ENCODE results near the gene NAB1.

NAB1 gene

DNA sequence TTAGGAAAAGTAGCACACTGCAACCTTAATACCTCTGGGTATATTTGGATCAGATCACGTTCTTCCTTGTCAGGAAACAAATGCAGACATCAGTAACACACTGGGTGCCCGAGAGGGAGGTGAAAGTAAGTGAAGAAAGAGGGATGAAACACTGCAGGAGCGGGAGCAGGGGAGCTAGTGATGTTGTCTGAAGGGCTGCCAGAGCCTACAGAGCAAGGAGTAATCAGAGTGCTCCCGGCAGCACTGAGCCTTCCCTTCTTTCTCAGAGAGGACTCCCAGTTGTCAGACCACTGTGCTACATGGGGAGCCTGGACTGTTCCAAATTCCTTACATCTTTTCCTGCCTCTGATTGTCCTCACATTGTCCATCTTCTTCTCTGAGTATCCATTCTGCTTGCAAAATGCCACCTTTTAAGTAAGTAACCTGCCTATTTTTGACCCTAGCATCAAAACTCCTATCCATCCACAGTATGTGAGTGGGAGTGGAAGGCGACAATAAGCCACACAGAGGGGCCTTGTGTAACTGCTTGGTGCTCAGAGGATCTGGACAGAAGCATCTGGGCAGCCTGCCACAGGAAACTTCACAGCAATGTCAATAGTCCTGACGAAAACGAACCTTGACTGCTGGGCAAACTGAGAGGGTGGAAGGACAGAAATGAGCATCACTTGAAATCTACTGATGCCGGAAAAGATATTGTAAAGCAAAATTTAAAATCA lies 10.8 kb upstream of the NAB1 start:
- DNase-seq (ENCODE audit: low read depth) = no peak

DNA sequence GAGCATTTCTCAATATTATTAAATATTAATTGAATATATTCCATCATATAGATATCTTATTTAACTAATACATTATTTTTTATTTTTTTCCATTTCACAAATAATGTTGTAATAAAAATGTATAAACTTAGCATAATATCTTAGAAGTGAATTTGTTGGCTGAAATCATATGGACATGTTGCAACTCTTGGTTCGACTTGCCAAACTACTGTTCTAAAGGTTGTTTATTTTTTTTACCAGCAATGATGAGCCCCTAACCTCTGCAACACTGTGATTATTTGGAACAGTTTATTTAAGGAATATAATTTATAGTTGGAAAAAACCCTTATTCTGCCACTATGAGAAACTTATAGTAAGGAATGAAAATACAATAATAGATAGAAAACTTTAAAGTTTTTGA lies 8.8 kb upstream of the NAB1 start:
- no peak for DNase-seq (ENCODE audit: low read depth)

DNA sequence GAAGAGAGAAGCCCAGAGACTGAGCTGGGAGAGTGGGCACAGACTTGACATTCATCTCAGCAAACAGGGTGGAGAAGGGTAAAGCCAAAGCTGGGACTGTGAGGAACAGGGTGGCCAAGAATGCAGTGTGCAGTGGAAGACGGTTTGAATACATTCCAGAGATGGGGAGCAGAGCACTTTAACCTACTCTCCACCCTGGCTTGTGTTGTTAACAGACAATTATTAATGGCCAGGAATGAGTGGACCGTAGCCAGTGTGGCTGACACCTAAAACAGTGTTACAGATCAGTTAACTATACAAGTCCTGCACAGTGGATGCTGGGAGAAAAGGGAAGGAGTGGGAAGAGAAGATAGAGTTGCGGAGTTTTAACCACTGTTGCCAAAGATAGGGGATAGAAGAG lies 7.4 kb upstream of the NAB1 start:
- DNase-seq (ENCODE audit: low read depth) = no peak

DNA sequence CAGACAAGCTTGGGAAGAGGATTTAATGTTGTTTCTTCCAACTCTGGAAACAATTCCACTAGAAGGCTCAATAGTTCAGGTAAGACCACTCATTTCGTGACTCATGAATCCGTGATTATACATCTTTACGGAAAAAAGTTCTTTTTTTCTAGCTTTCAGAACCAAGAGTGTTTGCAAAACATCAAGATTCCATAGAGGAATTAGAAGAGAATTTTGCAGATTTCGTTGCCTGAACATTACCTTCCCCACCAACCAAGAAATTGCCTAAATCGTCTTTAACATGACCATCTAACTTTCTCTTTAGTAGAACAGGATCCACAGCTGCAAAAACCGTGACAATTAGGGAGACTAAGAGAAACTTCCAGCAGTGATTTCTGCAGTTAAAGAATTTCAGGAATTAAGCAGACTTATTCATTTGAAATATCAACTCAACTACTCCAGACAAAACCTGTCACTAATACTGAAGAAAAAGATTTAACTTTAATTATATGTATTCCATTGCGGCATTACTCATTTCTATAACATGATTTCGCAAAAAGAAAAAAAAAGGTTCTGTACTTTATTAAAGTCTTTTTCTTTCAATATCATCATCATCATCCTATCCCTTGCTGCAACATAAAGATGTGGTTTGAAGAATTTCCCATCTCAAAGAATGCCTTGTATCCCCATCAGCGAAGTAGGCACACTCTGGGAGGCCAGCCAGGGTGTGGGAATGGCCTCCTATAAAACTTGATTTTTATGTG lies 1.9 kb upstream of the NAB1 start:
- DNase-seq (ENCODE audit: low read depth) = no peak

DNA sequence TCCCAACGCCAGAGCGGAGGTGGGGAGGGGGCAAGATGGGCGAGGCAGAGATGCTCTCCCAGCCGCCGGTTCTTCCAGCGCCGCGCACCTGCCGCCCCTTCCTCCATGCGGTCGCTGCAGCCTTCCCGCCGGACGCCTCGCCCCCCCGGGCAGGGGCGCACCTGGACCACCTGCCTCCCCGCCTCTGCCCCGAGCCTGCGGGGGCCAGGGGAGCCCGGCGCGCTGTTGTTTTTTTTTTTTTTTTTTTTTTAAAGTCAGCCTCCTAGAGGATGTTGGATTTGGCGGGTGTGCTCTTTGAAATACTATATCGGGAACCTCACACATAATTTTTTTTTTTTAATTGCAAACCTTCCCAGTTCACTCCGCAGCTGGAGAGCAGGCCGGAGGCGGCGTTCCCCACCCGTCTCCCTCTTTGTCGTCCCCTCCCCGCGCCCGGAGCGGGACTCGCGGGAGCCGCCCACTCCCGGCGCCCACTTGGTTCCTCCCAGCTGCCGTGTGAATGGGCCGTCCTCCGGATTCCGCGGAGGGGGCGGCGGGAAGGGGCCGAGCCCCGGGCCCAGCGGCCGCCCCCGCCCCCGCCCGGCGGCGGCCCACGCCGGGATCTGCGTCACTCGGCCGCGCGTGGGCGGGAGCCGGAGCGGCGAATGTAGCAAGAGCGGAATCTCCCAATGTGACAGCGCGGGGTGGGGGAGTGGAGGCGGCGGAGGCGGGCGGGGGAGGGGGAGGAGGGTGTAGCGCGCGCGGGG lies 421 bp upstream of the NAB1 start:
- peak; percentile 60 for DNase-seq (ENCODE audit: low read depth)

DNA sequence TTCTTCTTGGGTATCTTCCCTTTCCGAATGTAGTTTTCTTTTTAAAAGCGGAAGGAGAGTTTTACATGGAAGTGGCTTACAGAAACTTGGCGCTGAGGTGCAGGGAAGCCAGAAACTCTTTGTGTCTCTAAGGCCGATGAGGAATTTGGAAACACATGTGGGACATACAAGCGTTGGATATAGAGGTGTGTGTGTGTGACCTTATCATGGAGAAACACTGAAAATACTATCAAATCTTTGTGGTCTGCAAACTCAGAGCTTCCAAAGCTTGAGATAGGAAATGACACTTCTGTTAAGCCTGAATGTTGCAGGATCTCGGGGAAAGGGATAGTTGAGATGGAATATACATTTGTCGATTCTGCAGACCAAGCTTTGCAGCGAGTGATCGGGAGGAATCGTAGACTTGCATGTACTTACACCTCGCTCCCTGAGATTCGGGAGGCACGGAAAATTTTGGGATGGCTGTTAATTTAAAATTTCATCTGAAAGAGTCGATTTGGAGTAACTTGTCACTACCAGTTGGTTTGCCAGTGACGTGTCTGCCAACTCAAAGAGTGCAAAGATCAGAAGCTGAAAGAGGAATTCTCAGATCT lies 1.0 kb downstream of the NAB1 start:
- DNase-seq (ENCODE audit: low read depth) = no peak

DNA sequence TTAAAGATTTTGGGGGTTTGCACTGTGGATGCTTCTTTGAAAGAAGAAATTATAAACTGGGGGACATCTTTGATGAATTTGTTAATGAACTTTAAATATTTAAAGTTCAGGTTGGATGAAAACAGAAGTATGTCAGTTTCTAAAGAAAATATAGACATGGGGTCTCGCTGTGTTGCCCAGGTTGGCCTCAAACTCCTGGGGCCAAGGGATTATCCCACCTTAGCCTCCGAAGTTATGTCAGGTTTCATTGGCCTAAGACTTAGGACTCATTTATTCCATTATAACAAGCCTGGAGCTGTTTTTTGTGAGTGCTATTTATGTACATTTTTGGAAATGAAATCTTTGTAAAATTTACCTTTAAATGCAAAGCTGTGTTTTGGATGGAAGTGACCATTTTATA lies 2.5 kb downstream of the NAB1 start:
- no peak for DNase-seq (ENCODE audit: low read depth)

DNA sequence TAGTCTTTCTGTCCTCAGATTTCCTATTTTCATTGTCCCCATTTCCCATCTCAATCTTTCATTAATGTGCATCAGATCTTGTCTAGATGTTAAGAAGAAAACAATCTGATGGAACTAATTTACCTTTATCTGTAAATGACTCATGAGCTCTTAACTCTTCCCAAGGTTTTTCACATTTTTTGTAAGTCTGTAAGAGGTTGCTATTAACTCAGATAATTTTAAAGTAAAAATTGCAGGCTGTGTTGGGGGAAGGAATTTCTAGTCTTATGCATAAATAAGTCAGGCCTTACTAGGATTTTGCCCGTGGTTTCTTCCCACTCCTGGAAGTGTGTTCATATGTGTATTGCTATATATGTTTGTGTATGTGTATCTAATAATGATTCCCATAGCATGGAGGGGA lies 4.3 kb downstream of the NAB1 start:
- no peak for DNase-seq (ENCODE audit: low read depth)

DNA sequence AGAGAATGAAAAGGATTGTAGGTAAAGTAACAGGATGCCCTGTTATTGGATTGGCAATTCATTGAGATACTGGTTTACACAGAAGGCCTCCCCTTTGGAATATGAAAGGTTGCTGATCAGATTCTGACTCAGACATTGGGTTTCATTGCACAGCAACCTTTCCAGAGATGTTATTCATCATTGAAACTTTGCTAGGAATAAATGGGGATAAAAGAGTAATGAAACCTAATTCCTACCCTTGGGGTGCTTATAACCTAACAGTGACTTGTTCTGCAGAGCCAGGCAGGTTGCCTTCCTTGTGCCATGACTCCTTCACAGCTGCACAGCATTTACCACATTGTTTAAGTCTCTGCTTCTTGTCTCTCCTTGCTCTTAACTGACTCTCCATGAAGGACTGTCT lies 5.0 kb downstream of the NAB1 start:
- no peak for DNase-seq (ENCODE audit: low read depth)

DNA sequence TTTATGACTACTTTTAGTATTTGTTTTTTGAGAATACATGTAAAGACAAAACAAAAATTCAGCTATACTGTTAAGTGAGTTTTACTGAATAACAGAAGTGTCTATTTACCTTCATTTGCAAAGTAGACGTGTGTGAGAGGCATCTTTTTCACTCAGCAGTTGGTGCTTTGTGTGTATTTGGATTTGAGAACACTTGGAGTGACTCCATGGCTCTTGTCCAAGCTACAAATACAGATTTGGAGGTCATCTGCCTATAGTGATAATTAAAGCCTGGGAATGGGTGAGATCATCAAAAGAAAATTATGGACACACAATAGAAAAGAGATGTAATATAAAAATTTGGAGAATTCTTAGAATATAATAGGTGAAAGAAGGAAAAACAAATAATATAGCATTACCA lies 6.2 kb downstream of the NAB1 start:
- no peak for DNase-seq (ENCODE audit: low read depth)

DNA sequence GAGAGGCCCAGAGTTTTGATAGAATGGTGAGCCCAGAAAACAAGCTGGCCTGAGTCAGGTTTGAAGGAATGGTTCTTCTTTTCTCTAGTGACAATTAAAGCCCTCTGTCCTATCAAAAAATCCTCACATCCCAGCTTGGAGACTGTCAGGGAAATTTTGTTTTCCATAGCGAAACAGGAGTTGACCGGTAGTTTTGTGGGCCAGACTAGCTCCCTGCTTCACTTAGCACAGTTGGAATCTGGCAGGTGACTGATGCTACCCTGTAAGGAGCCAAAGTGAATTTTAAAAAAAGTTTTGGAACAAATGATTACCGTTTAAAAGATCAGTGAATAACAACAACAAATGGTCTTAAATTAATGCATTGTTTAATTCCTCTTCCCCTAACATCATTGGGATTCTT lies 6.7 kb downstream of the NAB1 start:
- DNase-seq (ENCODE audit: low read depth) = no peak

DNA sequence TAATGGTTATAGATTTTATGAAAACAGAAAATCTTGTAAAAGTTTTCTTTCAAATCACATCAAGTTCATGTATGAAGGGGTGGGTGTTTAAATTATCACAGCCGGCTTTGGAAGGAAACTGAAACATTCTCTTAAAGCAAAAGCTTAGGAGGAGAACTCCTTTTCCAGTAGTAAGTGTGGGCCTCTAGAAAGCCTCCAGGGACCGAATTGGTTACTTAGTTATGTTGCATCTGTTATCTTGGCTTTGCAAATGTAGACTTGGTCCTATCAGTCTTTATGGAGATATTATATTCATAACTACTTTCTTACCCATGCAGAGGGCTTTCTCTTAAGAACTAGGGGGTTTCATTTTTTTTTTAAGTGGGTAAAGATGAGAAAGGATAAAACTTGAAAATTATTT lies 7.4 kb downstream of the NAB1 start:
- no peak for DNase-seq (ENCODE audit: low read depth)

DNA sequence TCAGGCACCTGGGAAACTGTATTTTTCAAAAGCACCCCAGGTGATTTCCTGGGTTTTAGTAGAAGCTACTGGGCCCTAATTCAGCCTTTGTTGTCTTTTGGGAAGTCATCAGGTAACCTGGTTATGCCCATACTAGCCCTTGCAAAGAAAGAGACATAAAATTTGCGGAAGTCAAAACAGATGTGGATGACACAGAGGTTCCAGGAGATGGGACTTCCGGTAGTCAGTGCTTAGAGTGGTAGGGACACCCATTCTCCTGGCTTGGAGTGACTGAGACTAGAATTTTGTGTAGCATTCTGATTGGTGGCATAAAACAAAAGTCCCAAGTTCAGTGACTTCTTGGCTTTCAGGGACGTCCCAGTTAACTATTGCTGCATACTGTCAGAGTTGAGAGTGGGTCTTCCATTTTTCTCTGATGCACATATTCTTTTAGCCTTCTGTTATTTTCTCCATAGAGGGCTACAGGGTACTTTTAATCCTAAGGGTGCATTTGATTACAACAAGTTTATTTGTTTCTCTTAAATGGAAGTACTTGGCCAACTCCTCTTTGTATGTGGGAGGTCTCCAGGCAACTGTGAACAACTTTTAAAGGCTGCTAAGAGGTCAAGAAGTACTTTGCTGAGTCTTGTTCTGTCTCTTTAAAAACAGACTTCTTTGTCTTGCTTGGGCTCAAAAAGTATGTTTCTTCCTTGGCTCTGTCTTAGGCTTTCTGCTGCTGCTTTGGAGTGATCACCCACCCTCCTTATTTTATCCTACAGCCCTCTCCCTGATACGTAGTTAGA lies 8.8 kb downstream of the NAB1 start:
- no peak for DNase-seq (ENCODE audit: low read depth)

DNA sequence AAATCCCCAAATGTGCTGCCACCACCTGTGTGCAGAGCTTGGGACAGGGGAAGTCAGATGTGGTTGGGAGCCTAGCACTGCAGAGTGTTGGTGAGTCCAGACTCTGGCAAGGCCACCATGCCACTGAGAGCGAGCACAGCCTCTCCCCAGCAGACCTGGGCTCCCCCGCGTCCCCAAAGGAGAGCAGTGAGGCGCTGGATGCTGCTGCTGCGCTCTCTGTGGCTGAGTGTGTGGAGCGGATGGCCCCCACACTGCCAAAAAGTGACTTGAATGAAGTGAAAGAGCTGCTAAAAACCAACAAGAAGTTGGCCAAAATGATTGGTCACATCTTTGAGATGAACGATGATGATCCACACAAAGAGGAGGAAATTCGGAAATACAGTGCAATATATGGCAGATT lies 10.7 kb downstream of the NAB1 start:
- DNase-seq (ENCODE audit: low read depth) = no peak

DNA sequence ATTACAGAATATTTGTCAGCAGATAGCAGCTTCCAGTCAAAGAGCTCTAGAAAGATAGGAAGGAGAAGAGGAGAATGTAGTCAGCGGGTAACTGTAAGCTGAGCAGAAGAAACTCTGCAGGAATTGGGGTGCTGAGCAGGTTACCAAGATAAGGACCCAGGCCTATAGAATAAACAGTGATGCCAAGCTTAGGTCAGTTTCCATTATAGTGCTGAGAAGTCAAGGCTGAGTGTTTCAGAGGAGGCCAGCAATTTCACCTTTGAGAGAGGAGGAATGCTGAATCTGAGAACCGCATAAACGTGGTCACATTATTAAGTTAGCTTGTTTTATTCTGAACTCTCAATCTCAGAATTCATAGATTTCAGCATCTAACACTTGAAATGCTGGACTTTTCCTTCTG lies 13.9 kb downstream of the NAB1 start:
- DNase-seq (ENCODE audit: low read depth) = no peak

DNA sequence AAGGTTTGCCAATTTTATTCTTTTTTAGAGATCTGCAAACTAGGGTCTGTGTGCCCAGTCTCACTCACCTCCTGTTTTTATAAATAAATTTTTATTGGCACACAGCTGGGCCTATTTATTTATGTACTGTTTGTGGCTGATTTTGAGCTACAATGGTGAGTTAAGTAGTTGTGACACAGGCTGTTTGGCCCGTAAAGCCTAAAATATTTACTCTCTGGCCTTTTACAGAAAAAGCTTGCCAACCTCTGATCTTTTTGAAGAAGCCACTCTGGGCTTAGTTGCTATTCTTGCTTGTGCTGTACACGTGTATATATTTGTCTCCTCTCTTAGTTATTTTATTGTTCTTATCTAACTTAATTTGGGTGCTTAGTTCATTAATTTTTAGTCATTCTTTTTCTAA lies 14.5 kb downstream of the NAB1 start:
- no peak for DNase-seq (ENCODE audit: low read depth)

DNA sequence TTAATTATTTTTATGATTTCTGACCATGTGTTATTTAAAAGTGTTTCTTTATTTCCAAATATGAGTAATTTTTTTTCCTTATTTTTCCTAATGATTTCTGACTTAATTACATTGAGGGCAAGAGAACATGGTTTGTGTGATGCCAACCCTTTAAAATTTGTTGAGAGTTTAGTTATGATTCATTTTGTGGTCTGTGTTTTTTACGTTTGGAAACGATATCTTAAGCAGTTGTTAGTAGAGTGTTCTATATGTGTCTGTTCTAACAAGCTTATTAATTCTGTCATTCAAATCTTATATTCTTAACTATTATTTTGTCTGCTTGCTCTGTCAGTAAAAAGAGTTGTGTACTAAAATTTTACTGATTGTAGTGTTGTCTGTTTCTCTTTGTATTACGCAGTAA lies 15.0 kb downstream of the NAB1 start:
- DNase-seq (ENCODE audit: low read depth) = no peak

DNA sequence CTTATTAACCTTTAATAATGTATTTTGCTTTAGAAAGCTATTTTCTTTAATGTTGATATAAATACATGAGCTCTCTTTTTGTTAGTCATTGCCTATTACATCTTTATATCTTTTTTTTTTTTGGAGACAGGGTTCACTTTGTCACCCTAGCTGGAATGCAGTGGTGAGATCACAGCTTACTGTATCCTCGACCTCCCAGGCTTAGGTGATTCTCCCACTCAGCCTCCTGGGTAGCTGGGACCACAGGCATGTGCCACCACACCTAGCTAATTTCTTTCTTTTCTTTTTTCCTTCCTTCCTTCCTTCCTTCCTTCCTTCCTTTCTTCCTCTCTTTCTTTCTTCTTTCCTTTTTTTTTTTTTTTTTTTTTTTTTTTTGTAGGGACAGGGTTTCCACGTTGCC lies 15.4 kb downstream of the NAB1 start:
- DNase-seq (ENCODE audit: low read depth) = no peak

DNA sequence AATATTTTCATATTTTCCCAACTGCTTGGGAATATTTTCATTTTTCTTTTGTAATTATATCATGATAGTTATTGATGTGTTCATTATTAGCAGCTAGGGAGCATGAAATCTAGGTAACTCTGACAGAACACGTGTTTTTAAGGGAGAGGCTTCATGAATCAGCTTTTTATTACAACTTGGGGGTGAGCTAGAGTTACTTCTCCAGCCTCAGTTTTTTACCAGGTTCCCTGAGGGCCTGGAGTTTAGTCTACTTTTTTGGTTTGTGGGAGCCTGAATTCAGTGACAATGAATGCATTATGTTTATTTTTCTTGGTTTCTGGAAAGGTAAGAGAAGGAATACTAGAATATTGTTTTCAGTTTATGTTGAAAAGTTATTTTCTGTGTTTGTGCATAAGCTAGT lies 18.0 kb downstream of the NAB1 start:
- no peak for DNase-seq (ENCODE audit: low read depth)

DNA sequence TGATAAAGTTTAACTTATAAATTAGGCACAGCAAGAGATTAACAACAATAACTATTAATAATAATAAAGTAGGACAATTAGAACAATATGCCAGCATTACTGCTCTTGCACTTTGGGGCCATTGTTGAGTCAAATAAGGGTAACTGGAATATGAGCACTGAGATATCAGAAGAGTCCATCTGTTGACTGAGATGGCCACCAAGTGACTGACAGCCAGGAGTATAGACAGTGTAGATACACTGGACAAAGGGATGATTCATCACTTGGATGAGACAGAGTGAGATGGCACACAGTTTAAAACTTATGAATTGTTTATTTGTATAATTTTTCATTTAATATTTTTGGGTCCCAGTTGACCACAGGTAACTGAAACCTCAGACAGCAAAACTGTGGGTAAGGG lies 20.0 kb downstream of the NAB1 start:
- no peak for DNase-seq (ENCODE audit: low read depth)

DNA sequence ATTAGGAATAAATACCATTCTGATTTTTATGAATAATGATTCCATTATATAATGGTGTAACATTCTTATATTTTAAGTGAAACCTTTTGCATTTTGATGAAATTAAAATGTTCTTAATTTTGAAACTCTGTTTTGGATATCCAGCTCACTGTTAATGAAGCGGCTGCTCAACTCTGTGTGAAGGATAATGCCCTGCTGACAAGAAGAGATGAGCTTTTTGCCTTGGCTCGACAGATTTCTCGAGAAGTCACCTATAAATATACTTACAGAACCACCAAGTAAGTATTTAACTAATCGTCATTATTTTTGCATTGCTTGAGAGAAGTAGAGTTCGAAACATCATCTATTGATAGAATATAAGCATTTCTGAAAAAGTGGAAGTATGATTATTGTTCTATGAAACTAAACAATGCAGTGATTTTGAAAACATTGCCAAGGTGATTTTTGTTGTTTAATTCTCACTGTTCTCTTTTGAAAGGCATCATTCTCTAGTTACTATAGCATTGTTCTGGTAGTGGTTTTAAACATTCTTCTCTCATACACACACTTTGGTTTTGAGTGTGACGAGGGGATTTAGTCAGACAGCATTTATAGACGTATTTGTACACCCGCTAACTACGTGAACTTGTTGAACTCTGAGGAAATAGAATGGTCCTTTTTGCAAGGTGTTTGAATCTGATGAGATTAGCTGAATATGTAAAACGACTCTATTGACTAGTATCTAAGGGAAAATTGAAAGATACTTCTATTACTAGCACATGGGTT lies 21.5 kb downstream of the NAB1 start:
- no peak for DNase-seq (ENCODE audit: low read depth)
